GM18505 (cell line): ENCODE results near the gene PPFIBP2.
A peak's percentile ranks its signal among the peaks of the same experiment; 100 is the strongest.
"Not testable (repeated sequence)": the region's sequence is repeated elsewhere in the genome, so short reads cannot be mapped to it uniquely, and the experiment has no call there.

Experiments
- ATAC-seq: cut with Tn5 transposase; IDR thresholded peaks from one replicate; pipeline ENCODE4 v1.9.1; 2021; ENCODE audit not compliant: unreplicated experiment
- POLR2A ChIP-seq: IDR thresholded peaks from 4 replicates; pipeline ENCODE4 v1.6.1; 2011; ENCODE audit warnings: borderline replicate concordance; ENCODE audit not compliant: insufficient read depth, insufficient read length; ENCODE audit errors: extremely low read depth

The PPFIBP2 gene

DNA sequence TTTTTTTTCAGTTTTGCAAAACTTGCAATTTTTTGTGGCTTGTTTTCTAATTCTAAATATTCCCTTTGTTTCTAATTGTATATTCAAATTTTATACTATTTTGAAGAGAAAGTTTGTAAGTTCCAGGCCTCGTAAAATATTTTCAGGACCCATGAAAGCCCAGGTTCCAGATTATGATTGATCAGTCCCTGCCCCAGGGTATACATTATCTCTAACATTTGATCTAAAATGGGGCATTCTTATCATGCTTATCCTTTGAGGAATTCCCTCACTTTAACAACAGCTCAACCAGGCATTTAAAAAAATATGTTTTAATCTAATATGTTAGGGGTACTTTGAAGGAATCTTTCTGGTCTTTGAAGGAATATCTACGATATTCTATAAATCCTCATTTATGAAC is 133.1 kb downstream of the PPFIBP2 start:
- no peak for ATAC-seq

DNA sequence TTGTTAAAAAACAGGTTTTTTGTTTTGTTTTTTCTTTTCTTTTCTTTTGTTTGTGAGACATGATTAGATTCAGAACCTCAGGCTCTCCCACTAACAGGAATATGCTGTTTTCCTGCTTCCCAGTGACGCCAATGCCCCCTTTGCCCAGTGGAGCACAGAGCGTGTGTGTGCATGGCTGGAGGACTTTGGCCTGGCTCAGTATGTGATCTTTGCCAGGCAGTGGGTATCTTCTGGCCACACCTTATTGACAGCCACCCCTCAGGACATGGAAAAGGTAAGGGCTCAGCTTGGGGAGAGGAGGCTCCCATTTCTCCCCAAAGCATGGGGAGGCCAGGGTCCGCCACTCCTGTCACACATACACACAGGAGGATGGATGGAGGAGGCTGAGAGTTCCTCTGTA is 134.5 kb downstream of the PPFIBP2 start:
- no peak for ATAC-seq
- TF ChIP-seq POLR2A: no peak

More for the DNA sequence above, 133.1 kb downstream of the PPFIBP2 start:
- no peak for TF ChIP-seq POLR2A

DNA sequence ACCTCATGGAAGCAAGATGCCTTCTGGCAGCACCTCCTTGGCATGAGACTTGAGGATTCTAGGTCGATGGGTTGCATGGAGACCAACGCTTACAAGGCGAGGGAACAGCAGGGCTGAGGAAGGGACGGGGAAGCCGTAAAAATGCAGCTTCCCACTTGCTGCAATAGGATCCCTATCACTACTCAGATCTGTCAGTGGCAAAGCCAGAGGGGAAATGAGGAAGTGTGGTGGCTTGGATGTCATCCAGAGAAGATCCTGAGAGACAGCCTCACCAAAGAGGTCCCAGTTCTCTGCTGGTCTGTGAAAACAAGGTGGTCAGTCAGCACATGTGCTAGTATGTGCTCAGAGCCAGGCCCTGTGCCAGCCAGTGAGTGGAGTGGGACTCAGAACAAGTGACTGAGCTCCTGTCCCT is 137.3 kb downstream of the PPFIBP2 start:
- no peak for ATAC-seq
- no peak for TF ChIP-seq POLR2A

DNA sequence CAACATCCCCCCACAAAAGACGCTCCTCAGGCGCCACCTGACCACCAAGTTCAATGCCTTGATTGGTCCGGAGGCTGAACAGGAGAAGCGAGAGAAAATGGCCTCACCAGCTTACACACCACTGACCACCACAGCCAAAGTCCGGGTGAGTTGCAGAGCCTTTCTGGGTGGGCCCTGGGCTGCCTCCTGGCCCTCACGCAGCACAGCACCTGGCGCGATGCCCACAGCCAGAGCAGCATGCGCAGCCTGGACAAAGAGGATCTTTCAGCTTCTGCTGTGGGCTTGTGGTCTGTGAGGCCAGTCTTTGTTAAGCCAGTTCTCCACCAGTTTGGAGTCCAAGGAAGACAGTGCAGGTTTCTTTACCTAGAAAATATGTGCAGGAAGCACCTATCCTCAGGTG is 137.9 kb downstream of the PPFIBP2 start:
- no peak for TF ChIP-seq POLR2A
- no peak for ATAC-seq

DNA sequence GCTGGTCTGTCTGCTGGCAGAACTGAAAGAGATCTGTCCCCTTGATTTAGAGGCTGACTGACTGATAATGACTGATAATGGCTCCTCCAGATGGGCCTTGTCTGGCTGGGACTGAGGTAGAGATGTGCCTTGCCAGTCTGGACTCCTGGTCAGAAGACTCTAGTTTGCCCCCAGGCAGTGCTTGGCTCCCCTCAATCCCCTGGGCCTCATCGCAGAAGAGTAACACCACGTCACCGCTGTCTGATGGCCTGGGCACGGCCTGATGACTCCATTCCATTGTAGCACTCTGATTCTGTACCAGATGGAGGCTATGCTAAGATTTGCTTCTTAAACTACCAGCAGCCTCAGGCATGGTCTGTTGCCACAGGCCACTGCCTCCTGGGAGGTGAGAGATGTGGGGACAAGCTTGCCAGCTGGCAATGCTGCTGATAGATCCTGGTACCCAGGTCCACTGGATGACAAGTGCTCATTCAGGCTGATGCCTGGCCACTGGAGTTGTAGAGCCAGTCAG is 140.5 kb downstream of the PPFIBP2 start:
- no peak for ATAC-seq
- no peak for TF ChIP-seq POLR2A

DNA sequence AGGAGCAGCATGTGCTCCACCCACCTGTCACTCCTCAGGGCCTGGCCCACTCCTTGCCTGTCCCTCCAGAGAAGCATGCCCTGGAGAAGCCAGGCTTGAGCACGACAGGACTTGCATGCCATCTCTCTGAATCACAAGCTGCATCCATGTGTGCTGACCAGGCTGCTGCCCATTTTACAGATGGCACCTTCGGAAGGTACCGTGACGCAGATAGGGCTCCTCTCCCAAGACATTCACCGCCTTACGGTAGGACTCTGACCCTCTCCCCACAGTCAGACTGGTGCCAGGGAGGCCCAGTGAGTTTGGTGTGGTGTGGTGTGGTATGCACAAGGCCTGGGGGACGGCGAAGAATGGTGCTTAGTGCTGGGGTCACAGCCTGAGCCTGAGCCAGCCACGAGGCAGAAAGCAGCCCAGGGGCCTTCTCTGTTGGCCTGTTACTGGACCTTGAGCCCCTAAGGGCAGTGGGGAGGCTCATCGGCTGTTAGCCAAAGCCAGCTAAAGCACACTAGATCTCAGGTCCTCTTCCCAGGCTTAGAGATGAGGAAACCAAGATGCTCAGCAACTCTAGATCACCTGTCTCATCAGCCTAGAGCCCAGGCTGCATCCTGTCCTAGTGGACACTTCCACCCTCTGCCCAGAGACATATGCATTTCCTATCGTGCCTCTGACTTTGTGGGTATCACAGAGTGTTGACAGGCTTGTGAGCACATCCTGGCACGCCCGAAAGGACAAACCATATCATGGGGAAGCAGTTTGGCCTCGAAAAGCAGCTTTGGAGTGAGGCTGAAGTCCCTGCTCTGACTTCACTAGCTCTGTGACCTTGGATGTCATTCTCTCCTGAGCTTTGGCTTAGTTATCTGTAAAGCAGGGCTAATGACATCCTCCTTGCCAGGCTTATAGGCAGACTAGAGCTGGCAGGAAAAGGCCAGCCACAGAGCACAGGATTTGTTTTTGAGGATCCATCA is 141.7 kb downstream of the PPFIBP2 start:
- ATAC-seq: no peak

DNA sequence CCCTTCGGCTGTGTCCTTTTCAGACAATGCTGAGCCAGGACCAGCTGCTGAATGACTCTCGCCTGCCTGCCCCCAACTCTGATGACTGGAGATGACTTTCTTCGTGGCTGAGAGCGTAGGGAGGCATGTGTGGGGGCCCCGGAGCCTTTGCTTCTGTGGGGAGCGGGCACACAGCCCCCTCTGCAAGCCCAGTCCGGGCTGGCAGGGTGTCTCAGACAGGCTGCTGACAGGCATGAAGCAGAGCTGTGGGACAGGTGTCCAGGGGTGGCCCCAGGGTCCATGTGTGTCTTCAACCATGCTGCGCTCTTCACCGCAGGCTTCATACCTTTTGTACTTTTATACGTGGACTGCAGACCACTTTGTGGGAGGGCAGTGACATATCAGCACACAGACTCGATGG is 142.9 kb downstream of the PPFIBP2 start:
- TF ChIP-seq POLR2A: no peak
- ATAC-seq: no peak

More for the DNA sequence above, 141.7 kb downstream of the PPFIBP2 start:
- no peak for TF ChIP-seq POLR2A

DNA sequence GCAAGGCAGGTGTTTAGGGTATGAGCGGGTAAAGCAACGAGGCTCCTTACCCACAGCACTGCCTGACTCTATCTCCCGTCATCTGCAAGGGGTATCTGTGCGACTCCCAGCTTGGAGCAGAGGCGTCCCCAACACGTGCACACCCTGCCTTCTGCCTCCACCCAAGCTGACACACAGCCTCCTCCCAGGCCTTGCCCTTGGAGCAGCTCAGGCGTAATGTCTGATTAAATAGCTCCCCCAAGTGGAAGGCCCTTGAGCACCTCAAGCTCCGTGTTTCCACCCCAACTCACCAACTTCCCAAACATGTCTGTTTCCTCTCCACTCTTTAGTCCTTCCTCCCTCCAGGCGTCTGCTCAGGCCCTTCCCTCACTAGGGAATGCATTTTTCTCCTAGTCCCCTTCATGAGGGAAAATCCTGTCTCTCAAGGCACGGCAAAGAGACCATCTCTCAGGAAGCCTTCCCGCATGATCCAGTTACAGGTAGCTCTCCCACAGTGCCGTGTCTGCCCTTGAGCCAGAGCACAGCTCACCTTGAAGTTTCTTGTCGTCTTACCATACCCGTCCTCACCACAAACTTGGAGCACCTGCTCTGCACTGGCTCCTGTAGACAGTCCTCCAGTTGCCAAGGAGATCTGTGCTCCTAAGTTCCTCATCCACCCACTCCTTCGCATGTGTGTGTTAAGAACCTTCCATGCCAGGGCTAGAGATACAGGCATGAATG is 143.7 kb downstream of the PPFIBP2 start:
- no peak for TF ChIP-seq POLR2A
- no peak for ATAC-seq

DNA sequence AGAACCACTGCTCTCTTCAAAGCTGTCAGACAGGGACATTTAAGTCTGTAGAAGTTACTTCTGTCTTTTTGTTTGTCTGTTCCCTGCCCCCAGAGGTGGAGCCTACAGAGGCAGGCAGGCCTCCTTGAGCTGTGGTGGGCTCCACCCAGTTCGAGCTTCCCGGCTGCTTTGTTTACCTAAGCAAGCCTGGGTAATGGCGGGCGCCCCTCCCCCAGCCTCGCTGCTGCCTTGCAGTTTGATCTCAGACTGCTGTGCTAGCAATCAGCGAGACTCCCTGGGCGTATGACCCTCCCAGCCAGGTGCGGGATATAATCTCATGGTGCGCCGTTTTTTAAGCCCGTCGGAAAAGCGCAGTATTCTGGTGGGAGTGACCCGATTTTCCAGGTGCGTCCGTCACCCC is 149.7 kb downstream of the PPFIBP2 start:
- ATAC-seq: not testable (repeated sequence)

DNA sequence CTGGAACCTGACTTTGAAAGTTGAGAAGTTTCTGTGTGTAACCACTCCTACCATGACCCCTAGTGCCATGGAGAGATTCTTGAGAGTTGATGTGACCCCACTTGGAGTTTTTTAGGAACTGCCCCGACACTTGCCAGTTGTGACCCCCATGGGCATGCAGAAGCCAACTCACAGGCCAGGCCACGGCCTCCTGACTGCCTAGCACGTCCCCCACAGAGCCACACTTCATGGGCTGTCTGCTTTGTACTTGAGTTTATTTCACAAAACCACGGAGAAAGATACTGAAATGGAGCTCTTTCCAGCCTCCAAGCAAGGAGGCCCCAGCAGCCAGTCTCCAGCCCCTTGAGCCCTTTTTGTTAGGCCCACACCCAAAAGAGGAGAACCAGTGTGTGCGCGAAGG is 151.1 kb downstream of the PPFIBP2 start:
- no peak for ATAC-seq
- TF ChIP-seq POLR2A: no peak

DNA sequence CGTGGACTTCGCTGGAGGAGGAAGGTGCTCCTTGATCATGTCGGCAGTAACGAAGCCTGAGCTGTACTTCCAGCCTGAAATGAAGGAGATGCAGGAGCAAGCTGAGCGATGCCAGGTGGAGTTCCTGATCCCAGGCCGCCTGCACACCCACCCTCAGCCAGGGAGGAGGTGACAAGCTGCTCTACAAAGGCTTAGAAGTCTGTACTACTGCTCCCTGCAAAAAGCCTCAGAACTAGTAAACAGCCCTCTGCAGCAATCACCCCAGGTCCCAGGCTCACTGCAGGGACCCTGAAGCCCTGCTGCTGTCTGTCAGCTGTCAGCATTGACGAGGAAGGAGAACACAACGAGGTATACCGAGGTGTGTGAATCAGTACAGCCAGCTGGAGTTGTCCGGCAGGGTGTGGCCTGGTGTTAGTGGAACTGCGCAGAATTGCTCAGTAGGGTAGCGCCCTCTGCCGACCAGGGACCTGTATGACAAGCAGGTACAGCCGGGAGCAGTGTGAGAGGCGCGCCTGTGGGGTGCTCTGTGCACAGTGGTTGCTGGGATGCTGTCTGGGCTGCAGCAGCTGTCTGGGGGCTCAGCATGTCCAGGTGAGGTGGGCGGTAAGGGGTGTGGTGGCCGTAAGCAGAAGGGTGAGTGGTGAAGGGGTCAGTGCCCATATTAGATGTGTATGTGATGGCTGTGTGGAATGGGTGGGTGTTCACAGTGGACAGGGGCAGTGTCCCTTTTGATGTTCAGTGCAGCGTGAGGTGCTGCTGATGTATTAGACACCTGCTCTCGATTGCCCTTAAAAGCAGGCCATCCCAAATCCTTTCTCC is 151.9 kb downstream of the PPFIBP2 start:
- ATAC-seq: peak; percentile 93
- TF ChIP-seq POLR2A: peak; percentile 24

DNA sequence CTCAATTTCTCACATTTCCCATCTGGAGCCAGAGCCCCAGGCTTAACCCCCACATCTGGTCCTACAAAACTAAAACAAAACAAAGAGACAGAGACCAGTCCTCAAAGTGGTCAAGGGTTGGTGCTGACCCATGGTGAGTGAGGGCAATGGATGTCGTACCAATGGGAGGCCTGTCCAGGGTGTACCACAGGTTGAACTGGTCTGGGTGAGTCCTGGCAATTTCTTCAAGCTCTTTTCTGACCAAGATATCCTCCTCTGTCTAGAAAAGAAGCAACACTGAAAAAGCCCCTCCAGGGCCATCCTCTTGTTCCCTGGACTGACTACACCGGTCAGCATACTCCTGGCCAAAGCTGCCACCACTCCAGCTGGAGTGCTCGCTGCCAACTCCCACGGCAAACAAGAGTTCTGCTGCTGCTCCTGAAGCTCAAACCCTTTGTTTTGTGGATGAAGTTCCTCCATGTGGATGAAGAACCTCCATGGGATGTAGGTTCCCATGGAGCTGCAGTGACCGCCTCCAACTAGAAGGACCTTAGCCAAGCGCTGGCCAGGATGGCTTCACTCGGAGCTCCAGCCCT is 152.6 kb downstream of the PPFIBP2 start:
- ATAC-seq: no peak
- no peak for TF ChIP-seq POLR2A

DNA sequence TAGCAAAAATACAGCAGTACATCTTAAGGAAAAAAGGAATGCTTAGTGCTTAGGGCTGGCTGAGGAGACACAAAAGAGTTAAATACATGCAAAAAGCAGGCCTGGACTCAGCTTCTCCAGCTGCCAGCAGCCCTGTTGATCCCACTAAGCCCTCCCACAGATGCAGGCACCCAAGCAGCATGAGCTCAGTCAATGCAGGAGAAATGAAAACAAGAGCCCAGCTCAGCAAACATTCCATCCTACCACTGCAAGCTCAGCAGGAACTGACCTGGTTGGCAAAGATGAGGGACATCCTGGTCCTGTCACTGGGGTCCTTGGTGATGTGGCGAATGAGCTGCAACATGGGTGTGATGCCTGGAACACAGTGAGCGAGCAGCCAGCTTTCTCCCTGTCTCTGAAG is 153.7 kb downstream of the PPFIBP2 start:
- no peak for ATAC-seq
- no peak for TF ChIP-seq POLR2A
